Stimulated activated CD4-positive, alpha-beta T cell treated with anti-CD3 and anti-CD28 coated beads, Interleukin-1b, Interleukin-23, amount 100 ng/mL, for 24 hours (primary cell): ENCODE data around the gene SNAPC5.
"Not testable (repeated sequence)": the region's sequence is repeated elsewhere in the genome, so short reads cannot be mapped to it uniquely, and the experiment has no call there.

Experiments used
- DNase-seq, 4 experiments: peaks; one replicate each; pipeline ENCODE4 v3.0.0-alpha.2; 2020; ENCODE audit warnings: low read depth in 4 of 4, low spot score in 1 of 4

The SNAPC5 gene

DNA sequence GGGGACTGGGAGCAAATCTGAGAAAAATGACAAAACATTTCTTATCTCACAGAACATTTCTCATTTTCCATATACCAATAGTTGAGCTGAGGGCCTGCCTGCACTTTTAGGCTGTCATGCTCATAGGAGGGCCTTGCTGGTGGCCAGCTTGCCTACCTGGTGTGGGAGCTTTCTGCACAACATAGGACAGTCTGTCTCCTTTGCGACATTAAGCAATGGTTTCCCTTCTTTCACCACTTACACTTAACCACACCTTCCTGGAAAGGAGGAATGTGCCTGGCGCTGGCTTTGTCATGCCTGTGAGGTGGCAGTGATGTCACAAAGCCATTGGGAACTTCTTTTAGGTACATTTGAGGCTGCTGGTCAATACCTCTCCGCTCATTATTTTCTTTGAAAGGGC, 5.7 kb downstream of the SNAPC5 start:
- DNase-seq = no peak

- DNase-seq = no peak
Measured at GRCh38 chr15:66489179-66489791, 8.3 kb downstream of the SNAPC5 start.

DNA sequence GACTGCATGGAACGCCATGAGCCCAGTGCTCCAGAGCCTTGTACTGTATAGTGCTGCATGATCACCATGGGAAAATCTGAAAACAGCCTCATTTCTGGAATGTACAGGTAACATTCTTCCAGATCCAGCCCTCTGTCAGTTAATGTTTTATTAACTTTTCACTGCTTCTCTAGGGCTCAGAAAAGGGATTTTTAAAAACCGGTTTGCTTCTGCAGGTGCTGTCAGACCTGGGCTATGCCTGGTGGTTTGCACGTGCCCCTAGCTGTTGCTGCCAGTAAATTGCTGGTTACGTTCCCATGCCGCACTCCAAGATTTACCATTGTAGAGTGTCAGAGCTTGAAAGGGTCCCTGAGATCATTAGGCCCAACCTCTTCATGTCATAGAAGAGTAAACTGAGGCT, 9.0 kb downstream of the SNAPC5 start:
- no peak for DNase-seq

DNA sequence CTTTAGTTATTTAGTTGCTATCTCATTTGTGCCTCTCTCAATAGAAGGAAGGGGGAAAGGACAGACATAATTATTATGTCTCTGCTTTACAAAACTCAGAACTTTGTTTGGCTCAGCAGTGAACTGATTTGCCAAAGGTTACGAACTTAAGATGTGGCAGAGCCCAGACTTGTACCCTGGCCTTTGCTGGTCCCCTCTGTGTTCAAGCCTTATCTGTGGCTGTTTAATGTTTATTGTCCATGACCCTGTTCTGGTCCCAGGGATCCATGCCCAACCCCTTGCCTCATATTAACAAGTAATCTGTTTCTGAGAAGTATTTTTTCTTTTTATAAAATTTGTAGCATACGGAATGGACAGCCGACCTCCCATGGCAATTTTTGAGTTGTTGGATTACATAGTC, 10.7 kb downstream of the SNAPC5 start:
- no peak for DNase-seq

DNA sequence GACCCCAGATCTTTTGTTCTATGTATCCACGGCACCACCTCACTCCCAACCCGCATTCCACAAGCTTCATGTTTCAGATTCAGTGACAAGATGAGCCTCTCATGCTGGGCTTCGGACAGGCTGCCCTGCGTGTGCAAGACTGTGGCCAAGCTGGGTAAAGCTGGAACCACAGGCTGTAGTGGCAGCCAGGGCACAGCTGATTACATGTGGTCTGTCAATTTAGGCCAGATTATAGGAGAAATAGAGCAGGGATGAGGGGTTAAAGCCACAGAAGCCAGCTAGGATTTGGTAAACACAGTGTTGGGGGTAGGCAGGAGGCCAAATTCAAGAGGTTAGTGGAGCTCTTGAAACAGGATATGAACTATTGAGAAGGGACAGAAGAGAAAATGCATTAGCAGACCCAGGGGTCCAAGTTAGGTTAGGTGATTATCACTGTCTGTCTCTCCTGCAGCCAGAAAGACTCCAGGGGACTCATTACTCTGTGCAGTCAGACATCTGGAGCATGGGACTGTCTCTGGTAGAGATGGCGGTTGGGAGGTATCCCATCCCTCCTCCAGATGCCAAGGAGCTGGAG, 12.9 kb downstream of the SNAPC5 start:
- DNase-seq = no peak

DNA sequence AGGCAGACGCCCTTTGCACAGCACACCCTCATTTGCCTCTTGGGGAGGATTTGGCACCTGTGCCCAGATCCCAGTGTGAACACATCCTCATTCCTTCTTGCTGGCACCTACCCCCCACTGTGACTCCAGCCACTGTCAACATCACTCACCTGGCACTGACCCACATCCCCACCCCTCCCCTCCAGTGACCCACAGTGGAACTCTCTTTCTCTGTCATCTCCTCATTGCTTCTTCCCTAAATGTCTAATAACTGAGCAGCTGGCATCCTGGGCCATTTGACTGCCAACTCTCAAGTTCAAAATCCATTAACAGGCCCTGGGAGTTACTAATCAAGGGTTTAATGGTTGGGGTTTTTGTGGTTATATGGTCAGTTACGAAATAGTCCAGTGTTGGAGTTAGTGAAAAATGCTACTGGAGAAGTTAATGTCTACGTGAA, 14.4 kb downstream of the SNAPC5 start:
- DNase-seq = no peak

- DNase-seq = no peak
Measured at GRCh38 chr15:66482539-66482938, 15.0 kb downstream of the SNAPC5 start.

GRCh38 chr15:66481107-66481856, 16.3 kb downstream of the SNAPC5 start:
- no peak for DNase-seq

- DNase-seq = no peak
Measured at GRCh38 chr15:66480267-66480666, 17.3 kb downstream of the SNAPC5 start.

DNA sequence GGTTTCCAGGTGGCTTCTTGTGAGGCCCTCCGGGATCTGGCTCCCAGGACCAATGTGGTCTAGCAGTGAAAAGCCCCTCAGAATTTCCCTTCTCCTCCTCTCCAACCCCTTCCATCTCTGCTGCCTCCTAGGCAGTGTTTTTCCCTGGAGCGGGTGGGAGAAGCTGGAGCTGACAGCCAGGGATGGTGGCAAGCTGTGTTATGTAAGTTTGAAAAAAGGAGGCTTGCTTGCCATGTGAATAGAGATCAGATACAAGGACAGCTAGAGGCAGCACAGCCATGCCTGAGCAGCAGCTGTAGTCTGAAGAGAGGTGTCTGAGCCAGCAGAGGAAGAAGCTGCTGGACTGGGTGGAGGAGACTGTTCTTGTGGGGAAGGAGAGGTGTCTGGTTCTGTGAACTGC, 20.6 kb downstream of the SNAPC5 start:
- no peak for DNase-seq

GRCh38 chr15:66476535-66476934, 21.0 kb downstream of the SNAPC5 start:
- no peak for DNase-seq

- no peak for DNase-seq
Measured at GRCh38 chr15:66474963-66475362, 22.6 kb downstream of the SNAPC5 start.

- no peak for DNase-seq
Measured at GRCh38 chr15:66474135-66474534, 23.4 kb downstream of the SNAPC5 start.

- DNase-seq = no peak
Measured at GRCh38 chr15:66472176-66472999, 25.2 kb downstream of the SNAPC5 start.

DNA sequence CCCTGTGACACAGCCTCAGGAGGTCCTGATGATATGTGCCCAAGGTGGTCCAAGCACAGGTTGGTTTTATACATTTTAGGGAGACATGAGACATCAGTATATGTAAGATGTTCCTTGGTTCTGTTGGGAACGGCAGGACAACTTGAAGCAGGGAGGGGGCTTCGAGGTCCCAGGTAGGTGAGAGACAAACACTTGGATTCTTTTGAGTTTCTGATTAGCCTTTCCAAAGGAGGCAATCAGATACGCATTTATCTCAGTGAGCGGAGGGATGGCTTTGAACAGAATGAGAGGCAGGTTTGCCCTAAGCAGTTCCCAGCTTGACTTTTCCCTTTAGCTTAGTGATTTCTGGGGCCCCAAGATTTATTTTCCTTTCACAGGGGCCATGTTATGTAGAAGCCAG, 26.7 kb downstream of the SNAPC5 start:
- not testable (repeated sequence) for DNase-seq

- DNase-seq = not testable (repeated sequence)
Measured at GRCh38 chr15:66467162-66468040, 30.2 kb downstream of the SNAPC5 start.

- DNase-seq = not testable (repeated sequence)
Measured at GRCh38 chr15:66465294-66465693, 32.3 kb downstream of the SNAPC5 start.

DNA sequence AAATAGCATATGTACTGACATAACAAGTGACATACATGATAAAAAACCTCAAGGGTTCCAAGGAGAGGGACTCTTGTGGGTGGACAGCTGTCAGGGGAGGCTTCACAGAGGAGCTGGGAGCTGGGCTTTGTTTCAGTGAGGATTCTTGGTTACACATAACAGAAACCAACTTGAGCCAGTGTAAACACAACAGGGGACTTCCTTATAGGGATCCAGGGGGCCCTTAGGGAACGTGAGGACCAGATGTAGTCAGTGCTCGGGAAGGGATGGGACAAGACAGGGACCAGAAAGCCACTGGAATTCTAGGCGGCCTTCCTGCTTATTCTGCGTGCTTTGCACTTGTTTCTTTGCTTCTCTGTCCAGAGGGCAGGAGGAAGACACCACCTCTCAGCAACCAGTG, 34.9 kb downstream of the SNAPC5 start:
- no peak for DNase-seq

DNA sequence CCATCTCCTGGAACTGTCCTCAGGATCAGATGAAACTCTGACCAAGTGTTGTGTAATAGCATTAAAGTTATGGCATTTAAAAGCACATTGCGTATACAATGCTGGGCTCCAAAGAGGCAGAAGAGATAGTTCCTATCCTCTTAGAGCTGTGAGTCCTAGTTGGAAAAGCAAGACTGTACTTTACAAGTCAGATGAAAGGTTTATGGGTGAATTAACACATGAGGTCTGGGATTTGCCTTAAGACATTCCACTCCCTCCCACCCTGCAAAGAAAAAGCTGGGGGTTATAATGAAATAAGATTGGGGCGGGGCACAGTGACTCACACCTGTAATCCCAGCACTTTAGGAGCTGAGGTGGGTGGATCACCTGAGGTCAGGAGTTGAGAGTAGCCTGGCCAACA, 35.6 kb downstream of the SNAPC5 start:
- no peak for DNase-seq

DNA sequence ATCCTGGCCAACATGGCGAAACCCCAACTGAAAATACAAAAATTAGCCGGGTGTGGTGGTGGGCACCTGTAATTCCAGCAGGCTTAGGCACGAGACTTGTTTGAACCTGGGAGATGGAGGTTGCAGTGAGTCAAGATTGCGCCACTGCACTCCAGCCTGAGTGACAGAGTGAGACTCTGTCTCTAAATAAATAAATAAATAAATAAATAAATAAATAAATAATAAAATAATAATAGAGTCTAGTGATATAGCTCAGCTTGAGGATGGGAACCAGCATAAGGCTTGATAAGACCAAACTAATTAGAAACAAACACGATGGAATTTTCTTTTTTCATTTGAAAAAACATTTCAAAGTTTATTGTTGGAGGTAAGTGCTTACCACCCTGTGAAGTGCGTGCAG, 36.3 kb downstream of the SNAPC5 start:
- not testable (repeated sequence) for DNase-seq
